Right atrium auricular region (tissue), 2 donors: ENCODE results near the gene TECTA. TPM values are rescaled to one million over a fixed set of nuclear protein-coding genes. Genes with fewer than 3 reads are reported as not detected.

Source experiments
- DNase-seq: peaks from one replicate; pipeline ENCODE4 v3.0.0-alpha.2; 2019; ENCODE audit warnings: low spot score
- H3K27ac ChIP-seq, 2 donors: fragments of 200-600 bp; sonication (generic); 1 replicate in 1 of 2; 2 replicates in 1 of 2; pipeline ENCODE4 v1.5.1; 2016 to 2019
- H3K27me3 ChIP-seq, 2 donors: fragments of 200-600 bp; sonication (generic); one replicate each; pipeline versions ENCODE4 v1.5.1 to v1.6.0; 2017 to 2019
- H3K36me3 ChIP-seq: fragments of 200-600 bp; sonication (generic); one replicate; pipeline ENCODE4 v1.5.1; 2016
- H3K4me1 ChIP-seq, 2 donors: fragments of 200-600 bp; sonication (generic); one replicate each; pipeline versions ENCODE4 v1.5.1 to v1.6.0; 2017 to 2019
- H3K4me3 ChIP-seq, 2 donors: fragments of 200-600 bp; sonication (generic); 1 replicate in 1 of 2; 2 replicates in 1 of 2; pipeline ENCODE4 v1.5.1; 2017 to 2019; ENCODE audit warnings: mild to moderate bottlenecking in 1 of 2, moderate library complexity in 1 of 2
- H3K9me3 ChIP-seq, 2 donors: fragments of 200-600 bp; sonication (generic); one replicate each; pipeline ENCODE4 v1.5.1; 2019
- total RNA-seq, 2 donors: library from RNA; depleted of rRNA; stranded (reverse); fragments of >200 nt; gene quantifications; one replicate each; pipeline ENCODE4 v1.1.0, GENCODE V29; 2016
- TF ChIP-seq, protein P1 (sequence below), 2 donors: fragments of 200-600 bp; sonication (generic); IDR thresholded peaks; one replicate each; pipeline ENCODE4 v1.5.1; 2019; ENCODE audit warnings: antibody characterized with exemption in 2 of 2

TECTA gene
- total RNA-seq, 2 donors from 2014 or later: 1.6 to 3.1 TPM

DNA sequence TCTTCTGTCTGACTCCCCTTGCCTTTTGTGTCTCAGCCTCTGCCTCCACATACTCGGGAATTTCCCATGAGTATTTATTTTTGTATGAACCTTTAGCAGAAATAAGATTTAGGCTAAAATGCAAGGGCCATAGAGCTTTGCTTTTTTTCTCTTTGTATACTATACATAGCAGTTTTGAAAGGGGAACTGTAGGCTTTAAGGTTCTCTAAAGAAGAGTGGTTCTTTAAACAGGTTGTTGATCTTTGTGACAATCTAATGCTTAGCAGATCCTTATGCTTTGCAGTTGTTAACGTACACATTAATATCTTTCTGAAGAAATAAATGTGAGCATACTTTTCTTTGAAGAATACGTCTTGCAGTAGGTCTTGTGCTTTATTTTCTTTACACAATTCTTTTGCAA, 42.1 kb upstream of the TECTA start:
- no peak for DNase-seq
- Histone ChIP-seq H3K9me3 (no peaks in the 10 kb centered on the region), H3K36me3 (peaks cover 44% of the 10 kb centered on the region), H3K27ac (no peak overlapping the region), H3K4me1 (no peaks in the 10 kb centered on the region), H3K4me3 (no peak overlapping the region), H3K27me3 (no peaks in the 10 kb centered on the region)
- TF ChIP-seq, protein P1, sequence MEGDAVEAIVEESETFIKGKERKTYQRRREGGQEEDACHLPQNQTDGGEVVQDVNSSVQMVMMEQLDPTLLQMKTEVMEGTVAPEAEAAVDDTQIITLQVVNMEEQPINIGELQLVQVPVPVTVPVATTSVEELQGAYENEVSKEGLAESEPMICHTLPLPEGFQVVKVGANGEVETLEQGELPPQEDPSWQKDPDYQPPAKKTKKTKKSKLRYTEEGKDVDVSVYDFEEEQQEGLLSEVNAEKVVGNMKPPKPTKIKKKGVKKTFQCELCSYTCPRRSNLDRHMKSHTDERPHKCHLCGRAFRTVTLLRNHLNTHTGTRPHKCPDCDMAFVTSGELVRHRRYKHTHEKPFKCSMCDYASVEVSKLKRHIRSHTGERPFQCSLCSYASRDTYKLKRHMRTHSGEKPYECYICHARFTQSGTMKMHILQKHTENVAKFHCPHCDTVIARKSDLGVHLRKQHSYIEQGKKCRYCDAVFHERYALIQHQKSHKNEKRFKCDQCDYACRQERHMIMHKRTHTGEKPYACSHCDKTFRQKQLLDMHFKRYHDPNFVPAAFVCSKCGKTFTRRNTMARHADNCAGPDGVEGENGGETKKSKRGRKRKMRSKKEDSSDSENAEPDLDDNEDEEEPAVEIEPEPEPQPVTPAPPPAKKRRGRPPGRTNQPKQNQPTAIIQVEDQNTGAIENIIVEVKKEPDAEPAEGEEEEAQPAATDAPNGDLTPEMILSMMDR (IDR thresholded peaks at IDR 0.05): no peak

DNA sequence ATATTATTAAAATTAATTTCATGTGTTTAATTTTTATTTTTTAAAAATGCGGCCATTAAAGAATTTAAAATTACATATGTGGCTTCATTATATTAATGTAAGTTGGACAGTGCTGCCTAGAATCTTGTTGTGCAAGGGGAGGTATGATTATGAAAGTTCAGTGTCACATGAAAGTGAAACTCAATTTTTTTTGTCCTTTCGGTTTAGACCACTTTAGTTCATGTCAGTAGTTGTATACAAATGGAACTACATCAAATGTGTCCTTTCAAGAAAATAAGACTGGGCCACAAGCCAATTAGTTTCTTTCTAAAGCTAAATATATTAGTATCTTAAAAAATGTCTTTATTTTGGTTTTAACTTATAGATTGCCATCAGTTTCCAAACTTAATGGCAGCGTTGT, 41.4 kb upstream of the TECTA start:
- Histone ChIP-seq H3K36me3 (peaks cover 37% of the 10 kb centered on the region), H3K27ac (no peak overlapping the region), H3K4me1 (no peaks in the 10 kb centered on the region), H3K27me3 (no peaks in the 10 kb centered on the region), H3K9me3 (no peaks in the 10 kb centered on the region), H3K4me3 (no peak overlapping the region)
- TF ChIP-seq, protein P1 (IDR thresholded peaks at IDR 0.05): no peak
- DNase-seq: no peak

DNA sequence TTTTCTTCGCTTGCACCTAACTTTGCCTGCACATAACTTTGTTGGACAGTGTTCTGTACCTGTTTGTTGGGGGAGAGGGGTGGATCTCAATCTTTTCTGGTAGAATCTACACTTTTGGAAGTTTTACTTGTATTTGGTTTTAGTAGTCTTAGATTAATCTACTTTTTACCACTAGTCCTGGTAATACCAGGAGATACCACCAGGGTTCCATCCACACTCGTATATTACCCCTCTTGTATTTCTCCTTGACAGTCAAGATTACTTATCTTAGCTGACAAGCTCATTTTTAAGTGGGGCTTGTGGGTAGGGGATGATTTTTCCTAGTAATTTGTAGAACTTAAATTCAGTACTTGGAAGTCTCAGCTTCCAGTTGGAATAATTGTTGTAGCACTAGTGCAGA, 37.3 kb upstream of the TECTA start:
- Histone ChIP-seq H3K4me3 (no peak overlapping the region), H3K27me3 (no peaks in the 10 kb centered on the region), H3K27ac (no peak overlapping the region), H3K4me1 (no peaks in the 10 kb centered on the region), H3K9me3 (no peaks in the 10 kb centered on the region), H3K36me3 (peaks cover 33% of the 10 kb centered on the region)
- no peak for DNase-seq
- TF ChIP-seq, protein P1 (IDR thresholded peaks at IDR 0.05): peak; percentile 16 to 51

GRCh38 chr11:121066623-121067022, 34.4 kb upstream of the TECTA start:
- Histone ChIP-seq H3K4me1 (peaks cover 0 to 8% of the 10 kb centered on the region in 2 donors), H3K4me3 (no peak overlapping the region), H3K27ac (no peak overlapping the region), H3K9me3 (no peaks in the 10 kb centered on the region), H3K36me3 (peaks cover 29% of the 10 kb centered on the region), H3K27me3 (no peaks in the 10 kb centered on the region)
- TF ChIP-seq, protein P1 (IDR thresholded peaks at IDR 0.05): no peak
- no peak for DNase-seq

- peaks cover 27% of the 10 kb centered on the region for H3K36me3 ChIP-seq
- TF ChIP-seq, protein P1 (IDR thresholded peaks at IDR 0.05): no peak
- H3K9me3 ChIP-seq: no peaks in the 10 kb centered on the region
Observed at GRCh38 chr11:121067026-121067425, 34.0 kb upstream of the TECTA start.

DNA sequence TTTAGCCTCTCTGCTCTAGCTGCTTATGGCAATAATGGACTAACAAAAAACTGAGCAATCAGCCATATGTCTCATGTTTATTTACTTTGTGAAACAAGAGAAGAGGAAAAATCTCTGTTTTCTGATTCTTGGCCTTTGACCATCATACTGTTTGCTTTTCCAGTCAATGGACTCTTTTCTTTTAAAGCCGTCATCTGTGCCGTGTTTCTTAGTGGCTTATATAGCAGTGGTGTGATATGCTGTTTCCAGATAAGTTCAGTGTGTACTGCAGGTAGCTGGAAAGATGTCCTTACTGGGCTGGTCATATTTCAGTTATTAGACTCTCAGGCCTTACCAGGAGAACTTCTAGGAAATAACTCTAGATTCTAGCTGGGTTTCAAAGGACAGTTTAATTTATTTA, 33.6 kb upstream of the TECTA start:
- H3K27ac ChIP-seq: no peak overlapping the region
- H3K36me3 ChIP-seq: peaks cover 27% of the 10 kb centered on the region
- H3K27me3 ChIP-seq: no peaks in the 10 kb centered on the region
- no peak overlapping the region for H3K4me3 ChIP-seq
- H3K4me1 ChIP-seq: peaks cover 0 to 14% of the 10 kb centered on the region in 2 donors
- TF ChIP-seq, protein P1 (IDR thresholded peaks at IDR 0.05): no peak
- no peaks in the 10 kb centered on the region for H3K9me3 ChIP-seq
- DNase-seq: no peak

More at GRCh38 chr11:121067026-121067425, 34.0 kb upstream of the TECTA start:
- no peak overlapping the region for H3K27ac ChIP-seq
- DNase-seq: no peak
- no peaks in the 10 kb centered on the region for H3K27me3 ChIP-seq
- peaks cover 0 to 12% of the 10 kb centered on the region in 2 donors for H3K4me1 ChIP-seq
- H3K4me3 ChIP-seq: no peak overlapping the region
